Breast epithelium (tissue), 4 donors: ENCODE measurements around the gene SYT1. TPM values are rescaled to one million over a fixed set of nuclear protein-coding genes. Genes with fewer than 3 reads are reported as not detected.

Experiments used
- DNase-seq, 2 donors: peaks; one replicate each; pipeline ENCODE4 v3.0.0-alpha.2; 2019; ENCODE audit warnings: low spot score in 2 of 2
- H3K27ac ChIP-seq, 2 donors: fragments of 200-600 bp; sonication (generic) in 1 of 2; one replicate each; pipeline ENCODE4 v1.5.1; 2016 to 2019; ENCODE audit warnings: mild to moderate bottlenecking in 1 of 2
- H3K27me3 ChIP-seq, 2 donors: fragments of 200-600 bp; sonication (generic) in 1 of 2; one replicate each; pipeline versions ENCODE4 v1.5.1 to v1.6.0; 2017 to 2019; ENCODE audit warnings: control low read depth in 1 of 2, mild to moderate bottlenecking in 1 of 2
- H3K36me3 ChIP-seq: fragments of 200-600 bp; one replicate; pipeline ENCODE4 v1.5.1; 2019
- H3K4me1 ChIP-seq, 2 donors: fragments of 200-600 bp; sonication (generic); one replicate each; pipeline ENCODE4 v1.5.1; 2016 to 2019; ENCODE audit warnings: control low read depth in 1 of 2
- H3K4me3 ChIP-seq, 3 donors: fragments of 200-600 bp; sonication (generic); 1 replicate in 2 of 3; 2 replicates in 1 of 3; pipeline ENCODE4 v1.5.1; 2016 to 2019; ENCODE audit warnings: mild to moderate bottlenecking in 3 of 3, moderate library complexity in 2 of 3
- H3K9me3 ChIP-seq, 2 donors: fragments of 200-600 bp; sonication (generic) in 1 of 2; one replicate each; pipeline ENCODE4 v1.5.1; 2016 to 2019; ENCODE audit warnings: control low read depth in 1 of 2
- POLR2A ChIP-seq: fragments of 450-650 bp; IDR thresholded peaks from one replicate; pipeline ENCODE4 v1.6.1; 2016; ENCODE audit warnings: antibody characterized with exemption, mild to moderate bottlenecking, moderate library complexity
- POLR2AphosphoS5 ChIP-seq, 3 donors: sonication (generic); formaldehyde crosslinking; IDR thresholded peaks; one replicate each; pipeline ENCODE4 v1.6.1; 2017; ENCODE audit warnings: antibody characterized with exemption in 3 of 3
- intact Hi-C: fragments of 100-400 bp; cut with DNase I; formaldehyde crosslinking; loops from one replicate; pipeline ENCODE4 v1.15.1; 2023; ENCODE audit warnings: low total_unique reads
- total RNA-seq, 3 donors: library from RNA; depleted of rRNA; stranded (reverse); fragments of >200 nt; gene quantifications; one replicate each; pipeline ENCODE4 v1.1.0, GENCODE V29; 2016
- TF ChIP-seq, protein P1 (sequence below), 3 donors: fragments of 450-650 bp; IDR thresholded peaks; one replicate each; pipeline ENCODE4 v1.5.1; 2016 to 2017; ENCODE audit warnings: antibody characterized with exemption in 3 of 3, mild to moderate bottlenecking in 3 of 3, moderate library complexity in 3 of 3

SYT1 gene
- total RNA-seq, 3 donors from 2014 or later = 1.1 to 2.3 (median 1.6) TPM

DNA sequence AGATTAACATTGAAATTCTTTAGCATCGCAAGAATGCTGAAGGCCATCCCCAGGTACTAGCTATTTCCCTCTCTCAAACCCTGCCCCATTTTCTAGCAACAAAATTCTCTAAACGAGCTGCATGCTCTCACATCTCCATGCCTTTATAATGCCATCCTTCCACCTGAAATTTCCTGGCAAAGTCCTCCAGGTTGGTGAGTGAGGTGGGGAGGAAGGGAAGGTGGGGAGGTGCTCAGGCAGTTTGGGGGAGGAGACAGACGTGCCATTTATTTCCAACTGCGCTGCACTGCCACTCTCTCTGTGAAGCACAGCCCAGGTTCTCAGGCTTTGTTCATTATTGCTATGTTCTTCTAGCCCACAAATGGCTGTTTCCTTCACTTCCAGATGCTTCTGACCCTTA lies 617.7 kb downstream of the SYT1 start:
- TF ChIP-seq POLR2A (no peak), POLR2AphosphoS5 (IDR thresholded peaks at IDR 0.05) (no peak)
- TF ChIP-seq, protein P1, sequence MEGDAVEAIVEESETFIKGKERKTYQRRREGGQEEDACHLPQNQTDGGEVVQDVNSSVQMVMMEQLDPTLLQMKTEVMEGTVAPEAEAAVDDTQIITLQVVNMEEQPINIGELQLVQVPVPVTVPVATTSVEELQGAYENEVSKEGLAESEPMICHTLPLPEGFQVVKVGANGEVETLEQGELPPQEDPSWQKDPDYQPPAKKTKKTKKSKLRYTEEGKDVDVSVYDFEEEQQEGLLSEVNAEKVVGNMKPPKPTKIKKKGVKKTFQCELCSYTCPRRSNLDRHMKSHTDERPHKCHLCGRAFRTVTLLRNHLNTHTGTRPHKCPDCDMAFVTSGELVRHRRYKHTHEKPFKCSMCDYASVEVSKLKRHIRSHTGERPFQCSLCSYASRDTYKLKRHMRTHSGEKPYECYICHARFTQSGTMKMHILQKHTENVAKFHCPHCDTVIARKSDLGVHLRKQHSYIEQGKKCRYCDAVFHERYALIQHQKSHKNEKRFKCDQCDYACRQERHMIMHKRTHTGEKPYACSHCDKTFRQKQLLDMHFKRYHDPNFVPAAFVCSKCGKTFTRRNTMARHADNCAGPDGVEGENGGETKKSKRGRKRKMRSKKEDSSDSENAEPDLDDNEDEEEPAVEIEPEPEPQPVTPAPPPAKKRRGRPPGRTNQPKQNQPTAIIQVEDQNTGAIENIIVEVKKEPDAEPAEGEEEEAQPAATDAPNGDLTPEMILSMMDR (IDR thresholded peaks at IDR 0.05) = no peak
- Histone ChIP-seq H3K4me3 (no peak overlapping the region), H3K4me1 (no peaks in the 10 kb centered on the region), H3K36me3 (no peaks in the 10 kb centered on the region), H3K27me3 (no peaks in the 10 kb centered on the region), H3K27ac (no peak overlapping the region), H3K9me3 (no peaks in the 10 kb centered on the region)
- intact Hi-C loops = no loop called here
- DNase-seq = no peak

DNA sequence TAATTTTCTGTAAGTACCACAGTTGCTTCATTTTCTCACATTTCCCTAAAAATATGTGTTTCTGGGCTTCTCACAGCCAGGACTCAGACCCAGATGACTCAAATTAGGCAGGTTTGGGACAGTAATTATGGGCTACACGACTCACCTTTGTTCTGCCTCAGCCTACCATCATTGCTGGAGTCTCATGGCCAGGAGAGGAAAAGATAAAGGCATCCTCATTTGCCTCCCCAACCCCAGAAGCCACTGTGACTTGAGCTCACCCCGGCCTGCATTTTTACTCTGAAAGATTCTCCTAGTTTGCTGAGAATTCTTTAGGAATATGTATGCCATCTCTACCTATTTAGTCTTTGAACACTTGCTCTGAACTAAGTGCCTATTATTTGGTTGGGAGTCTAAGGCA lies 618.3 kb downstream of the SYT1 start:
- H3K36me3 ChIP-seq = no peaks in the 10 kb centered on the region
- H3K9me3 ChIP-seq = no peaks in the 10 kb centered on the region
- TF ChIP-seq, protein P1 (IDR thresholded peaks at IDR 0.05) = no peak
- TF ChIP-seq POLR2A (no peak), POLR2AphosphoS5 (IDR thresholded peaks at IDR 0.05) (no peak)
- DNase-seq = no peak
- H3K27ac ChIP-seq = no peak overlapping the region
- no peaks in the 10 kb centered on the region for H3K4me1 ChIP-seq
- intact Hi-C loops = no loop called here
- no peak overlapping the region for H3K4me3 ChIP-seq
- H3K27me3 ChIP-seq = no peaks in the 10 kb centered on the region

DNA sequence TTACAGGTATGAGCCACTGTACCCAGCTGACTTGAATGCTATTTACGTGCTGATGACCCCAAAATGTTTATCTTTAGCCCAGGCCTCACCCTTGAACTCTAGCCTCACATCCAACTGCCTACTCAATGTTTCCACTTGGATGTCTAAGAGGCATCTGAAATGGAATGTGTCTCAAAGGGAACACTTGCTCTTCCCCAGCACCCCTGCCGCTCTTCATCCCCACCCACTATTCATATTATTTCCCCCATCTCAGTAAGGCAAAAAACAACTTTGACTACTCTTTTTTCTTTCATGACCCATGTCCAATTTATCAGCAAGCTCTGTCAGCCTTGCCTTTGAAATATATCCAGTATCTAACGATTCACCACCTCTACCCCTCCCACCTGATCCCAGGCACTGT lies 621.6 kb downstream of the SYT1 start:
- no peak for DNase-seq
- H3K27ac ChIP-seq = no peak overlapping the region
- H3K9me3 ChIP-seq = peaks cover 0 to under 1% of the 10 kb centered on the region in 2 donors
- H3K4me3 ChIP-seq = no peak overlapping the region
- no peak for TF ChIP-seq POLR2A
- no peak for TF ChIP-seq POLR2AphosphoS5 (IDR thresholded peaks at IDR 0.05)
- intact Hi-C loops = no loop called here
- H3K27me3 ChIP-seq = no peaks in the 10 kb centered on the region
- H3K4me1 ChIP-seq = no peaks in the 10 kb centered on the region
- no peaks in the 10 kb centered on the region for H3K36me3 ChIP-seq

DNA sequence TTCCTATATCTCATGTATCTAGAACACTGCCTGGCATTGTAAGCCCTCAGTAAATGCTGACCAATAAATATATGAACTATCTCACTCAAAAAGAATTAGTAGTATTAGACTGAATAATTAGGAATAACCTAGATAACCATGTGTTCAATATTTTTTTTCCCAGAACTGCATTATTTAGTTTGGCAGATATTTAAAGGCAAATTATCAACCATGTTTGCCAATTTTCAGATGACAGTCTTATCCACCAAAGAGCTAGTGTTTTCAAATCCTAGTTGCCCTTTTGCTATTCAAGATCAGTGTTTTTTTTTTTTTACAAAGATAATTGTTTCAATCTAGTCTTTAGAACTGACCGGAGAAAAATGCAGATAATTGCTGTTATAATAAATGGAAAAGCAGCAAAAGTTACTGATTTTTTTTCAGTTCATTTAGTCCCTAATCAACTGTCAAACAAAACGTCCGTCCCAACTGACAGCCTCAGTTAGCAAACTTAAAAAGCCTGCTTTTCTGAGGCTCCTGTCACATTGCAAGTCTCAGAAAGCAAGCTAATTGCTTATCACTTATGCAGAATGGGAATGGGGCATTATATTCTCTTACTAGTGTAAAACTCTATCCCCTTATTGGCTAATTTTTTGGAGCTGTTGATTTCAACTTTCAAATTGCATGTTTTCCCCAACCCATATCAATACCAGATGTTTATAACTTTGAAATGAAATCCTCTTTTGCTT lies 623.0 kb downstream of the SYT1 start:
- Histone ChIP-seq H3K27ac (no peak overlapping the region), H3K9me3 (peaks cover 0 to 5% of the 10 kb centered on the region in 2 donors), H3K4me3 (no peak overlapping the region), H3K4me1 (no peaks in the 10 kb centered on the region), H3K36me3 (no peaks in the 10 kb centered on the region), H3K27me3 (no peaks in the 10 kb centered on the region)
- TF ChIP-seq, protein P1 (IDR thresholded peaks at IDR 0.05) = no peak
- TF ChIP-seq POLR2AphosphoS5 (IDR thresholded peaks at IDR 0.05) (no peak), POLR2A (no peak)
- no peak for DNase-seq
- intact Hi-C loops = no loop called here
